GM18517 (cell line): Measurements from ENCODE around the gene BST2.

Source experiments
- ATAC-seq: cut with Tn5 transposase; IDR thresholded peaks from one replicate; pipeline ENCODE4 v1.9.1; 2021; ENCODE audit warnings: mild to moderate bottlenecking, moderate library complexity; ENCODE audit not compliant: unreplicated experiment

The BST2 gene

GRCh38 chr19:17419621-17420474 lies 14.4 kb upstream of the BST2 start, which contains the start of gene MVB12A:
Gene MVB12A (plus strand): TSS chr19:17420047. CDS start chr19:17420136, 89 bp downstream.
- peak; percentile 85 for ATAC-seq

DNA sequence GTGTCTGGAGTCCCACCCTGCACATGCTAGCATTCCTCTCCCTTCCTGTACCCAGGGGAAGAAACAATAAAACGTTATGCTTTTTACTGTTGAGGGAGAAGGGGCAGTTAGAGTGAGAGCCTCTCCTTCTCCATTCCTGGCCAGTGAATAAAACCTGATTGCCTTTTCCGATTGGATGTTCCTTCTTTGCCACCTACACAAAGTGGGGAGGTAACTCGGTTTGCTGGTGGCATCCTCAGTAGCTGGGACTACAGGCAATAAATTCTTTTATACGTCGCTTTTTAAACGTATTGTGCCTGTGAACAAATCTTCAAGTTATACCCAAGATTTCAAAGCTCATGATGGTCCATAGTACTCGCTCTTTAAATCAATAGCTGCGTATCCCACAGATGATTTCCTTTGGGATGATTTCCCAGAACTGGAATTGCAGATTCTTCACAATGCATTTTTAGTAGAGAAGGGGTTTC lies 13.8 kb upstream of the BST2 start:
- ATAC-seq: no peak

GRCh38 chr19:17418710-17419109 lies 13.3 kb upstream of the BST2 start:
- no peak for ATAC-seq

DNA sequence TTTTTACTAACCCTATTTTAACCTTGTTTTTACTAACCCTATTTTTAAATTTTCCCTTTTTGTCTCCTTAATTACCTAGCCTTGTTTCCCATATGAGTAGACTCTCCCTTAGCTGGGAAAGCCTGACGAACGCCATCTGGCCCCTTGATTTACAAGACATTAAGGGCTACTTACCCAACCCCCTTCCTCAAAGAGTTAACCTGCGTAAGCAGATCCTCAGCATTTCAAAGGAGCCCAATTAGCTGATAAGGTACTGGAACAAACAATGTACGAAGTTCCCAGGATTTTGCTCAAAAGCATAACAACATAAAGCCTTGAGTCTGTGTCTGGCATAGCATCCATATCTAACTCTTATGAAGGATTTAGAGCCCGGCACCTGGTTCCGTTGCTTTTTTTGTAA lies 9.7 kb upstream of the BST2 start:
- no peak for ATAC-seq

- no peak for ATAC-seq
Observed at GRCh38 chr19:17414097-17414496, 8.7 kb upstream of the BST2 start.

- no peak for ATAC-seq
Observed at GRCh38 chr19:17411801-17412200, 6.4 kb upstream of the BST2 start.

GRCh38 chr19:17409990-17410389 lies 4.6 kb upstream of the BST2 start:
- ATAC-seq: no peak

DNA sequence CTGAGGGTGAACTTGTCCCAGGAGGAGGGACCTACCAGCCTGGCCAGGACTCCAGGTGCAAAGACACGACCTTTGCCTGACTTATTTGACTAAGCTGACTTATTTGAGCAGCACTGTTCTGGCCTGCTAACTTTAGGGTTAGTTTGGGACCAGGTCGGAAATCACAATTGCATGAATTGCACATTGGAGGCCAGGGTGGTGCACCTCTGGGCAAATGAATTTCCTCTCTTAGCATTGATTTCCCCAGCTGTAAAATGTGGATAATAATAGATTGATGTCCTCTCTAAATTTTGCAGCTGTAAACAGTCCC lies 1.4 kb upstream of the BST2 start:
- ATAC-seq: no peak

GRCh38 chr19:17406046-17406886 lies 836 bp upstream of the BST2 start:
- ATAC-seq: no peak

GRCh38 chr19:17404621-17405249 lies 695 bp downstream of the BST2 start:
- no peak for ATAC-seq

- ATAC-seq: no peak
Observed at GRCh38 chr19:17404015-17404414, 1.4 kb downstream of the BST2 start.

GRCh38 chr19:17402982-17403855 lies 2.2 kb downstream of the BST2 start:
- no peak for ATAC-seq

DNA sequence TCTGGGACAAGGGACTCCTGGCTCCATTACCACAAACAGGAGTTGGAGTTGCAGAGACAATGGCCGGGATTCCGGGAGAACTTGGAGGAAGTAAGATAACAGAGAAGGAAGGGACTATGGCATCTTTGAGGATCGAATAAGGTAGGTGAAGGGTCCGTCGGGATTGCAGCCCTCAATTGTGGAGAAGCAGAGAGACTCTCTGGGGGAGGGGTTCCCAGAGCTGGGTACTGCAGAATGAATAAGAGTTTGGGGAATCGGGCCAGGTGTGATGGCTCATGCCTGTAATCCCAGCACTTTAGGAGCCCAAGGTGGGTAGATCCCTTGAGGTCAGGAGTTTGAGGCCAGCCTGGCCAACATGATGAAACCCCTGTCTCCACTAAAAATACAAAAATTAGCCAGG lies 3.8 kb downstream of the BST2 start:
- no peak for ATAC-seq

DNA sequence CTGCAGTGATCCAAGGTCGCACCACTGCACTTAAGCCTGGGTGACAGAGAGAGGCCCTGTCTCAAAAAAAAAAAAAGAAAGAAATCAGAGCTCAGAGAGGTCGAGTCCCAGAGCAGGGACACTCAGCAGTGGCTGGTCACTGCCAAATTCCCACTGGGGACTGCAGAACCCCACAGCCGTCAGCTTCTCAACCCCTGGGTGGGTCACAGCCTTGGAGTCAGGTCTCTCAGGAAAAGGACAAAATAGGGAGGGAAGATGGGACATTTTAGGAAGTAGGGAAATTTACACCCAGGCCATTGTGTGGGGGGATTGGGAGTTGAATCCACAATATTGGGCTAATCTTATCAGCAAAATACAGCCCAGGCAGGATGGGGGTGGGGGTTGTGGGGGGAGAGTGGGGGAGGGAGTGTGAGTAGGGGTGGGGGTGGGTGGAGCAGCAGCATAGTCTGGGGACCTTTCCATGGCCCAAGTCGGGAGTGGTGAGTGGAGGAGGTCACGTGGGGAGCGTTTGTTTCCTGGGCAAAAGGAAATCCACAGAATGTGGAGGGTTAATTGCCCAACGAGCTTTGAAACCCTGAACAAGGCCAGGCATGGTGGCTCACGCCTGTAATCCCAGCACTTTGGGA lies 6.4 kb downstream of the BST2 start:
- ATAC-seq: no peak

GRCh38 chr19:17394891-17395415 lies 10.5 kb downstream of the BST2 start:
- no peak for ATAC-seq

DNA sequence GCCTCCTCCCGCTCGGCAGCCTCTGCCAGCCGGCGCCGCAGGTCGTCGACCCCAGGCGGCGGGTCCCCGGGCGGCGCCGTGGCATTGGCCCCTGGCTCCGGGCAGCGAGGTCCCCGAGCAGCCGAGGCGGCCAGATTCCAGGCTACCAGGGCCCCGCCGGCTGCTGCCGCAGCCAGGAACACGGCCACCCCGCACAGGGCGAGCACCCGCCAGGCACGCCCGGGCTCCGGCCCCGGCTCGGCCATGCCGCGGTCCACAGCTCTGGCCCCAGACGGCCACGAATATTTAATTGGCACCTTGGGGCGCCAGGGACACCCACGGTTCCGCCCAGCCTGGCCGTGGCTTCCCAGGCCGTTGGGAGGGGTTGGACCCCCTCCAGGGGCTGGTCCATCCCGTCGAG lies 11.5 kb downstream of the BST2 start, which contains the start of gene CCDC194:
CCDC194 (minus strand) TSS at position 283 of the 400 bp plus-strand sequence; CDS start at position 245, 38 bp downstream.
- no peak for ATAC-seq

- no peak for ATAC-seq
Observed at GRCh38 chr19:17393002-17393401, 12.4 kb downstream of the BST2 start.

DNA sequence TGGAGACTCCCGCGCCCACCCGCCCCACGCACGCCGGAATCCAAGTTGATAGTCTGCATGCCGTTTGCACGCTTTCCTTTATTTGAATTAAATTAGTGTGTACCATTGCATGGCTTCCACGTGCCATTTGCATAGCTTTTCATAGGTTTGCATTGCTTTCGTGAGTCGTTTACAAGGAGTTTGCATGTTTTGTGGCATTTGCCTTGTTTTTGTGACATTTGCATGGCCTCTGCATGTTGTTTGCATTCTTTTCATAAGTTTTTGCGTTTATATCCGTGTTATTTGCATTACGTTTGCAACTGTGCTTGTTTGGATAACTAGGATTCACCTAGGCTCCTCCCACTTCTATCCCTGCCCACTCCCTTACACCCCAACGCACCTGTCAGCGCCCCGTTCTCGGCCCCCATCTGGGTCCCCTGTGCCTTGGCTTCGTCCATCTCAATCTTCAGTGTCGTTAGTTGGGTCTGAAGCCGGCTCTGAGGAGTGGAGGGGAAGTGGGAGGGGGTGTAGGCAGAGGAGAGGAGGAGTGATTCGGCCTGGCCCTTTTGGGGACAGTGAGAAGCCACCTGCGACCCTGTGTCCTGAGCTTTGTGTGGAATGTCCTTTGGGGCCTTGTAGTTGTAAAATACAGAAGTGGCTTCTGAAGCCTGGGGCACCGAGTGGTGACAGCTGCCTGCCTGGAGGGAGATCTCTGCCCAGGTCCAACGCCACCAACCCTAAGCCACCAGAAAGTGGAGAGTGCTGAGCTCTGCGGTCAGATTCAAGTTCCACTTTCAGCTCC lies 13.9 kb downstream of the BST2 start:
- ATAC-seq: peak; percentile 23
